Activated CD4-positive, CD25-positive, alpha-beta regulatory T cell (primary cell): ENCODE data around the gene GLRX2.
"Not testable (repeated sequence)": the region's sequence is repeated elsewhere in the genome, so short reads cannot be mapped to it uniquely, and the experiment has no call there.

Source experiments
- DNase-seq, 4 experiments: peaks; one replicate each; lab custom pipeline; 2025; lab: John Stamatoyannopoulos, UW

Gene GLRX2, protein sequence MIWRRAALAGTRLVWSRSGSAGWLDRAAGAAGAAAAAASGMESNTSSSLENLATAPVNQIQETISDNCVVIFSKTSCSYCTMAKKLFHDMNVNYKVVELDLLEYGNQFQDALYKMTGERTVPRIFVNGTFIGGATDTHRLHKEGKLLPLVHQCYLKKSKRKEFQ

DNA sequence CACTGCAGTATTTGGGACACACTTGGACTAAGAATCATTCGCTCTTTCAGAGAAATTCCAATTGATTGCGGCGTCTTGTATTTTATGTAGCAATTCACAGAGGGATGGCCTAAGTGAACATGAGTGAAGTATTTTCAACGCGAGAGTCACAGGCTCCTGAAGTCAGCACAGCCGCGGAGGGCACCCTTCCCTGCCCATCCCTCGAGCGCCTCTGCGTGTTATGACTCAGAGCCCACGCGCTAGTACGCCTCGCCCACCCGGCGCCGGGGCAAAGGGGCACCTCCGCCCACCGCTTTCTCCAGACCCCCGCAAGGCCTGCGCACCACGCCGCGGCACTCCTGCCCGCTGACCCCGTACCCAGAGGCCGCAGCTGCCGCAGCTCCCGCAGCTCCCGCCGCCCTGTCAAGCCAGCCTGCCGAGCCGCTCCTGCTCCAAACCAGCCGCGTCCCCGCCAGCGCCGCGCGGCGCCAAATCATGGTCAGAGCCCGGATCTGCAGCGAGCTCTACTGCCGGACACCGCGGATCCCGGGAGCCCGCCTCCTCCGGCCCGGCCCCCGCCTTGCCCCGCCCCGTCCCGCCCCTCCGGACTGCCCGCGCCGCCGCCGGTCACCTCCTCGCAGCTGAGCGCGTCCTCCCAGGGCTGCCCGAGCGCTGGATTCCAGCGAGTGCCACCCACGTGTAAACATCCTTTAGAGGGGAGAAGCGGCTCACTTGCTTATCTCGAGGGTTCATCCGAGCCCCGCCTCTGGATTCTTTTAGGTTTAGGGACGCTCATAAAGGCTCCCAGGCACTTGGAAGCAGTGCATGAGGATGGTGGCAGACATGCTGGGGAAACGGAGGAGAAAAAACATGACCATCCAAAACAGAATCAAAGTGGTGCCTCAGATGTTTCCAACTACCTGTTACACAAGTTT, at the start of gene GLRX2:
TSS of gene GLRX2 (minus strand) at position 508 of the 914 bp plus-strand sequence. CDS start at position 476, 32 bp downstream.
- DNase-seq: peak; percentile 29 to 39 (median 35)

DNA sequence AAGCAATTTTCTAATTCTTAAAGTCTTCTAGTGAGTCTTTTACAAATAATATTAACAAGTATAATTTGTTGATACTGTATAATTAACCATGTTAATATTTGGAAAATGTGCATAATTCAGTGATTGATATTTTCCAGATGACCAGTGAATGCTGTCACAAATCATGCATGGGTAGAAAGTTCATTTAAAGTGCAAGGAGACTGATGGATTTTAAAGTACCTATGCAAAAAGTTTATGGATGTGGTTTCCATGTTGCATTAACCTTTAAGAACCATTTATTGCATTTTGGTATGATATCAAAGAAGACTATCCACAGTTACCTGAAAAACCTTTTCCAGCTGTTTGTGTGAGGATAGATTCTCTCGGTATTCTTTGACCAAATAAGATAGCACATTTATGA, 39.8 kb upstream of the GLRX2 start:
- DNase-seq: no peak

DNA sequence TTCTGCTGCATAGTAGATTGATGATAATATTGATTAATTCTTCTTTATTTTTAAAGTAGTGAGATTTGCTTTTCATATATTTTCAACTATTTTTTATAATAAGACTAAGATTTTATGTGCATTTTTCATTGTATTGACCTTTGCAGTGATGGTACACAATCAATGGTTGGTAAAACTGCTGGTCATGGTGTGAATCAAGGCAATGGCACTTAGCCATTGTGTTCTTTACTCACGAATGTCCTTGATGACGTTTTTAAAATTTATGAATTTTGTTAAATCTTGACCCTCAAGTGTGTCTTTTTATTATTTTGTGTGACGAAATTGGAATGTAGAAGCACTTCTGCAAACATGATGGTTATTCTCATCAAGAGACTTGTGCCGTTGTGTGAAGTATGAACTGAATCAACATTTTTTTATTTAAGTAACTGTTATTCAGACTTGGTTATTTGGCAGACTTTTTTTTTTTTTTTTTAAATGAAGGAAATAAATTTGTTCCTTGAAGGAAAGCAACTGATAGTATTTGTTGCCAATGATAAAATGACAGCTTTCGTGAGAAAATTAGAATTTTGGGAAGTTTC, 39.2 kb upstream of the GLRX2 start:
- DNase-seq: no peak

DNA sequence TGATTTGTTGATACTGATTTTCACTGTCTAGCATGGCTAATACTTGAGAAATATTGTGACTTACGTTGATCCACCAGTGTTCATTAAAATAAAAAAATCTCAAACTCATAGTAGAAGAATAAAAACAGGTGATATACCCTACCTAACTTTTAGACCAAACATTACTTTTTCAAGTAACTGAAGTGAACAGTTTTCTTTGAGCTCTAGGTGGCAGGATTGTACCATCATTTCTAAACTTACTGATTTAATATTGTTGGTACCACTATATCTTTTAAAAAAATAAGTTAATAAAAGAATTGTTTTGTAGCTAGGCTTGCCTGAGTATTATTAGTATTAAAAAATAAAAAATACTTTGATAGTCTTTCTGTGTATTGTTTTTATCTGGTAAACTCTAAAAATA, 38.1 kb upstream of the GLRX2 start:
- DNase-seq: no peak

DNA sequence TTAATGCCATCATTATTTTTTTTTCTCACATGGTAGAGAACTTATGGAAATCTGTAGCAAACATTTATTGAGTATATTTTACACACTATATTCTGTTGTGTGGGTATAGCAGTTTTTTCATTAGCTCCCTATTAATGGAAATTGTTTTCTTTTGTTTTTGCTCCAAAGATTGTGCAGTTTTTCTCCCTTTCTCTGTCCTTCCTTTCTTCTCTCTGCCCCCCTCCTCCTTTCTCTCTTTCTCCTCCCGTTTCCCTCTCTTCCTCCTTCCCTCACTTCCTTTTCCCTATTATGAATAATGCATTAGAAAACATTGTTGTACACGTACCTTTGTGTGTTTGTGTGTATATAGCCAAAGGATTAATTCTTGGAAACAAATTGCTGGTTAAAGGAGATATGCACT, 37.2 kb upstream of the GLRX2 start:
- DNase-seq: no peak

DNA sequence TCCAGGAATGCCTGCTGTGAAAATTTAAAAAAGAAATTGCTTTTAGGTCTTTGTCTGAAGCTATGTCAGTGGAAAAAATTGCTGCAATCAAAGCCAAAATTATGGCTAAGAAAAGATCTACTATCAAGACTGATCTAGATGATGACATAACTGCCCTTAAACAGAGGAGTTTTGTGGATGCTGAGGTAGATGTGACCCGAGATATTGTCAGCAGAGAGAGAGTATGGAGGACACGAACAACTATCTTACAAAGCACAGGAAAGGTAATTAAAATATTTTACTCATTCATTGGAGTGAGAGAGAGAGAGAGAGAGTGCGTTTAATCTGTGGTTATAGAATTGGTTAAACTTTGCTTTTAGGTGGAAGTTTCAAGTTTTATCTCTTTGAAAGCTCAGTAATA, 36.6 kb upstream of the GLRX2 start:
- DNase-seq: no peak

DNA sequence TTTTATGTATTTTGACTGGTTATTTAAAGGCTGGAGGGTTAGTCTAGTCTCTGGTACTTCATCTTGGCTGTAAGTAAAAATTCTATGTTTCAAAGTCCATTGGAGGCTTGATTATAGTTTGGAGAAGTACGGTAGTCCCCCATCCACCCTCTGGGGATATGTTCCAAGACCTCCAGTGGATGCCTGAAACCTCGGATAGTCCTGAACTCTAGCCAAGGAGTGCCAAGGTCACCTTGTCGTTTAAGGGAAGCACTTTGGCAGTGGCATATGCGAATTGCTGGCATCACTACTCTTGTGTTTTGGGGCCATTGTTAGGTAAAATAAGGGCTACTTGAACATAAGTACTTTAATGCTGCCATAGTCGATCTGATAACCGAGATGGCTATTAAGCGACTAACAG, 35.0 kb upstream of the GLRX2 start:
- DNase-seq: no peak

DNA sequence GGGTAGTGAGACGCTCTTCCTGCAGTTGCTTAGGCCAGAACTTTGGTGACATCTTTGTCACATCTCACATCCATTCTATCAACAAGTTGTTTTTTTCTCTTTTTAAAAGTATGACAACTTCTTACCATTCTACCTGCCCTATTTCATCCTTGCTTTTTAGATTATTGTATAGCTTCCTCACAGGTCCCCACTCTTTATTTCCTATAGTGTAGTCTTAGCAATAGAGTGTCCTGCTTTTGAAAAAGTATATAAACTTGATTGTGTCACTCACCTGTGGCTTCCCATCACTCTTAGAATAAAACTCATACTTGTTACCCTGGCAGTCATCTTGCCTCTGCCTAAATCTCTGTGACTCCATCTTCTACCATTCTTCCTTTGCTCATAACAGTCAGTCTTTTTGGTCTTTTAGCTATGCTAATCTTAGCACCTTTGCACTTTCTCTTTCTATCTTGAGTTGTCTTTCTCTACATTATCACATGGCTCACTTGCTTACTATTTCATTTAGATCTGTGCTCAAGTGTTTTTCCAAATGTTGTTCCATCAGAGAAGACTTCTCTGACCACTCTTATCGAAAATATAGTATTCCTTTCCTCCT, 26.1 kb upstream of the GLRX2 start:
- no peak for DNase-seq

DNA sequence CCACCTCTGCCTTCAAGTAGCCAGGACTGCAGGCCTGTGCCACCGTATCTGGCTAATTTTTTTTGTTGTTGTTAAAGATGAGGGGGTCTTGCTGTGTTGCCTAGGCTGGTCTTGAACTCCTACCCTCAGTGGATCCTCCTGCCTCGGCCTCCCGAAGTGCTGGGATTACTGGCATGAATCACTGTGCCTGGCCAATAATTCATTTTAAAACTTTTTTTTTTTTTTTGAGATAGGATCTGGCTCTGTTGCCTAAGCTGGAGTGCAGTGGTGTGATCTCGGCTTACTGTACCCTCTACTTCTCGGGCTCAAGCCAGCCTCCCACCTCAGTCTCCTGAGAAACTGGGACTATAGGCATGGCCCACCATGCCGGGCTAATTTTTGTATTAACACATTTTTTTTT, 20.2 kb upstream of the GLRX2 start:
- DNase-seq: no peak

DNA sequence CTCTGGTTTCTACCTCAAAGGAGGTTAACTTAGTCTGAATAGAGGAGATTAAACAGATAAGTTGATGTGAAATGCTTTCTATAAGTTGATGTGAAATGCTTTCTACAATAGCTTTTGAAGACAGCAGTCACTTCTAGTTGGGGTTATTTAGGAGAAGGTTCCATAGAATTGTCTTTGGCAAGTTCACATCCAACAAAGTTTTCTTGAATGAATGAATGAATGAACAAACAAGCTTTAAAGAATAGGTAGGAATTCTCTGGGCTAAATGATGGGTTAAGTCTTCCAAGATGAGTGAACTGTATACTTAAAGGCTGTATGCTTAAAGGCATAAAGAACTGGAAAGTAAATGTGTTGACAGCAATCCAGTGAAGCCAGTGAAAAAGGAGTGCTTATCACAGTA, 18.5 kb upstream of the GLRX2 start:
- no peak for DNase-seq

DNA sequence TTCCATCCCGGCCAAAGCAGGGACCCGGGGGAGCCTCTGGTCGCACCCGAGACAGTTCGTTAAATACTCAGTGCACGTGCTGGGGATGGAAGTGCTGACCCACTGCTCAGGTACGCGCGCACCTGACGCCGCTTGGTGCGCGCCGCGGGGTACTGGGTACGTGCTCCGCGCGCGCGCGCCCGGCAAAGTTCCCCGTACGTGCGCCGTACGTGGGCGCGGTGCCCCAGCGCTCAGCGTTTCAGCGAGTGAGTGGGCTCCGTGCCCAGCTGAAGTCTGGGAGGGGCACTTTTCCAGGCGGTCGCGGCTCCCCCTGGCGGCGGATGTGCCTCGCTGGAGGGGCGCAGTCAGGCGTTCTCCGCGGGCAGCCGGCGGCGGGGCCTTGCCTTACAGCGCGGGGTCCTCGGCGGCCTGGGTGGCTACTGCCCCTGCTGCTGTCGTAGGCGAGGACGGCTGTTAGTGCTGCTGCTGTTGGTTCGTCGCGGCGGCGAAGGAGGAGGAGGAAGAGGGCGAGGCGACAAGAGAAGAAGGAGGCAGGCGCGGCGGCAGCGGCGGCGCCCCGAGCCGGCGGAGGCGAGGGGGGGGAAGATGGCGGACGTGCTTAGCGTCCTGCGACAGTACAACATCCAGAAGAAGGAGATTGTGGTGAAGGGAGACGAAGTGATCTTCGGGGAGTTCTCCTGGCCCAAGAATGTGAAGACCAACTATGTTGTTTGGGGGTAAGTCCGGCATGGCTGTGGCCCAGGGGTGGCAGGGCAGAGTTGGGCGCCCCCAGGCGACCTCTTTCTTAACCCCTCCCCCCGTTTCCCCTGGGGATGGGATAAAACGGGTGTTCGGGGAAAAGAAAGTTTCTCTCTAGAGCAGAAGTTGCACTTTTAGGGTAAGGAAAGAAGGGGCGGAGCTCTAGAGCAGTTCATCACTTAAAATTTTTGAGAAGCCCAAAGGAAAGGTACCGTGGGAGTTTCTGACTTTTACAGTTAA, 16.7 kb upstream of the GLRX2 start, which contains the start of gene CDC73:
TSS of gene CDC73 (plus strand) at position 416 of the 978 bp plus-strand sequence. CDS start at position 586, 170 bp downstream.
- DNase-seq: peak; percentile 98 to 99 (median 99)

DNA sequence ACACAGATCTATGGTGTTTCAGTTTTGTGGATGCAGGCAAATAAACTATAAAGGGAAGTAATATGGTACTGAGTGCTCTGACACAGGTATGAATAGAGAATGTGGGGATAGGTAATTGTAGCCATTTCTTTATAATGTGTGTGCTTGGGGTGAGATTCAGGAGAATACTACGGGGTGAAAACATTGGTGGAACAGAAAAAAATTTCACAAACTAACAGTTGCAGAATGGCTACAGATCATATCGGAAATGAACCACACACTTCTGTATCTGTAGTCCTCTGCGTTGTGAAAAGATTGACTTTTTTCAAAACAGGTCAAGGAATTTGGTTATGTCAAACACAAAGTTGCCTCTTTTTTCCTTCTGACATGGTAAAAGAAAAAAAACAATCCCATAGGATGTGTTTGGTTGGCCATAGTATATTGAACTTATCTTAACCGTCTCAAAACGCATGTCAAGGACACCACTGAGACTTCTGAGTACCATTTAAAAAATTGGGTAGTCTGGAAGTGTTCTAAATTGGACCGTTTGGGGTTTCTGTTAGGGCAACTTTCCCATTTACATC, 15.5 kb upstream of the GLRX2 start:
- no peak for DNase-seq

DNA sequence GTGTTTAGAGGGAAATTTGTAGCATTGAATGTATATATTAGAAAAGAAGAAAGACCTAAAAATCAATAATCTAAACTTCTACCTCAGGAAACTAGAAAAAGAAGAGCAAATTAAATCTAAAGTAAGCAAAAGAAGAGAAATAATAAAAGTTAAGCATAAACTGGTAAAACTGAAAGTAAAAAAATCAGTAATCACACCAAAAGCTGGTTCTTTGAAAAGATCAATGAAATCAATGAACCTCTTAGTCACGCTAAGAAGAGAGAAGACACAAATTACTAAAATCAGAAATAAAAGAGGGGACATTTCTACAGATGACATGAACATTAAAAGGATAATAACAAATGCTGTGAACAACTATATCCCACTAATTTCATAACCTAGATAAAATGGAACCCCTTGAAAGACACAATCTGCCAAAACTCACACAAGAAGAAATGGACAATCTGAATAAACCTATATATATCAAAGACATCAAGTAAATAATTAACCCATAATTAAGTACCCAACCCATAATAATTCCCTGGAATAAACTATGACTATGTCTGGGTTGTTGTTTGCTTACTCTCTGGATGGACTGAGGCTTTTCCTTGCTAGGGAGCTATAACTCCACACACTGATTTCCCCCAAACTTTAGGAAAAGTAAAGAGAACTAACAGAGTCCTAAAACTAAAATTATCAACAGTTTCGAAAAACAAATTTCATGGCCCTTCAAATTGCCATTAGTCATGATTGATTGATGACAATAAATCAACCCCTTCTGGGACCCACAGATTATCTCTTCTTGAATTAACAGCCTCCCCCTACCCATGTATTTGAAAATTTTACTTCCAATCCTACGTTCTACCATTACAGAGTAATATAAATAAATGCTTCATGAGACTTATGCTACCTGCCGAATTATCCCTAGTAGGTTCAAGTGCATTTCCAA, 13.9 kb upstream of the GLRX2 start:
- DNase-seq: no peak

DNA sequence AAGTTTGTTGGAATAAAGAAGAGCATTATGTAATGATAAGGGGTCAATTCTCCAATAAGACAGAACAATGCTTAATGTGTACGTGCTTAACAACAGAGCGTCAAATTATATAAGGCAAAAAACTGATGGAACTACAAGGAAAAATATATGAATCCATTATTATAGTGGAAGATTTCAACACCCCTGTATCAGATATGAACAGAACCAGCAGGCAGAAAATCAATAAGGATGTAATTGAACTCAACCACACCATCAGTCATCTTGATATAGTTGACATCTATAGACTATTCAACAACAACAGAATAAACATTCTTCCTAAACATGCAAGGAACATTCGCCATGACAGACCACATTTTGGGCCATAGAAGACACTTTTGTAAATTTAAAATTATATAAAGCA, 13.0 kb upstream of the GLRX2 start:
- DNase-seq: no peak

DNA sequence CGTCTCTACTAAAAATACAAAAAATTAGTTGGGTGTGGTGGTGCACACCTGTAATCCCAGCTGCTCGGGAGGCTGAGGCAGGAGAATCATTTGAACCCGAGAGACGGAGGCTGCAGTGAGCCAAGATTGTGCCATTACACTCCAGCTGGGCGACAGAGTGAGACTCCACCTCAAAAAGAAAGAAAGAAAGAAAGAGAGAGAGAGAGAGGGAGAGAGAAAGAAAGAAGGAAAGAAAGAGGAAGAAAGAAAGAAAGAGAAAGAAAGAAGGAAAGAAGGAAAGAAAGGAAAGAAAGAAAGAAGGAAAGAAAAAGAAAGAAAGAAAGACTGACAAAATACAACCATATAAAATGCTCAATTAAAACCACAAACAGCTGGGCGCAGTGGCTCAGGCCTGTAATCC, 12.0 kb upstream of the GLRX2 start:
- DNase-seq: not testable (repeated sequence)

DNA sequence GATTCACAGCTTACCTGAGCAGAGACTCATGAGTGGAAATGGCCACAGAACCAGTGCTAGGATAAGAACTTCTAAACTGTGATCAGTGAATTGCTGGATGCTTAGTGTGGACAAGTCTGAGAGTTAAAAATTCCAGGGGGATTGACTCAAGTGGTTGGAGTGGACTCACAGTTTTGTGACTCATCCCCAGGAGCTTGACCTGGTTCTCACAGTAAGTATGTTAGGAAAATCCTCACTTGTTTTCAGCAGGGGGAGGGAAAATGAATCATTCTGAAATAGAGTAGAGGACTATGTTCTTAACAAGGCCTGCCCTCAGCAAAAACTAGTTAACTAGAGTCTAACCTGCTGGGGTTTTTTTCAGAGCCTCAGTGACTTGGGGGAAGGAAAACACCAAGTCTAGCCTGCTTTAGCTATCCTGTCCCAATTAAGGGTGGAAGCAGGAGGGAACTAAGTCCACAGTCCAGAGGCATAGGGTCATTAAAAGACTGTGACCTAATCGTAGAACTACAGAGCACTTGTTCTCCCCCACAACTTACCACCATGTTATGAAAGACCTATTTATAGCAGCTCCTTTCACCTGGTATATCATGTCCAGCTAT, 10.5 kb upstream of the GLRX2 start:
- DNase-seq: no peak

DNA sequence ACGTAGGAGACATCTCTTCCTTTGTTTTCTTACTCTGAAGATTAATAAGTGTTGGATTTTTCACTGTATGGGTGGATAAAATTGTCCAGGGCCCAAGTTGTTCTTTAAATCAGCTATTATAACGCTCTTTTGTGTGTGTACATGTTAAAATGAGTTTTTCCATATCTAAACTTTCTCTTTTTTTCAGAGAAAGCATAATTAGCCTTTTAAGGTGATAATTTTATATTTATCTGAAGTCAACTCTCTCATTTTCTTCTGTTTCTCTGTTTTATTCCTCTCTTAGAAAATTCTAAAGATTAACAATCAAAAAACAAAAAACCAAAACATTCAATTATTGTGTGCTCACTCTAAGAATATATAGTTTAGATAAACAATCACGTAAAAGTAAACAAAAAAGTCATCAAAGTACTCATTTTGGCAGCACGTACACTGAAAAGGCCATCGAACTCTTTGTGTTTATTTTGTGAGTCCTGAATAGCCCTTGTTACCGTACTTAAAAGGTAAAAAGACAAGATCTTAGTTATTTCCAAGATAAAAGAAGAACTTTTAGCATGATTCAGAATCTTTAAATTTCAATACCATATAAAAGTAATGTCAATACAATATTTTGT, 9.4 kb upstream of the GLRX2 start:
- no peak for DNase-seq

DNA sequence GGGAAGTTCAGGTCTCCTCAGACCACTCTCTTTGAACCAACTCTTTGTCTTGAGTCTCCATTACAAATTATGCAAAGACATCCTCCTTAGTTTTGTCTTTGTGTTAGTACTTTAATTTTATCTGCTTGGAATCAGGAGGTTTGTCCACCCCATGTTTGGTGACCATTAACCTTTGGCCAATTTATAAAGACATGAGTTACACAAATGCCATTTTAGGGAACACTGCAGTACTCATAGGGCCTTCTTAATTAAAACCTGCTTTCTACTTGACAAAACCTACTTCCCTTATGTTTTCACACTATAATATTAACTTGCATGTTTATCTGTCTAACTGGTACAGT, 8.7 kb upstream of the GLRX2 start:
- DNase-seq: no peak

DNA sequence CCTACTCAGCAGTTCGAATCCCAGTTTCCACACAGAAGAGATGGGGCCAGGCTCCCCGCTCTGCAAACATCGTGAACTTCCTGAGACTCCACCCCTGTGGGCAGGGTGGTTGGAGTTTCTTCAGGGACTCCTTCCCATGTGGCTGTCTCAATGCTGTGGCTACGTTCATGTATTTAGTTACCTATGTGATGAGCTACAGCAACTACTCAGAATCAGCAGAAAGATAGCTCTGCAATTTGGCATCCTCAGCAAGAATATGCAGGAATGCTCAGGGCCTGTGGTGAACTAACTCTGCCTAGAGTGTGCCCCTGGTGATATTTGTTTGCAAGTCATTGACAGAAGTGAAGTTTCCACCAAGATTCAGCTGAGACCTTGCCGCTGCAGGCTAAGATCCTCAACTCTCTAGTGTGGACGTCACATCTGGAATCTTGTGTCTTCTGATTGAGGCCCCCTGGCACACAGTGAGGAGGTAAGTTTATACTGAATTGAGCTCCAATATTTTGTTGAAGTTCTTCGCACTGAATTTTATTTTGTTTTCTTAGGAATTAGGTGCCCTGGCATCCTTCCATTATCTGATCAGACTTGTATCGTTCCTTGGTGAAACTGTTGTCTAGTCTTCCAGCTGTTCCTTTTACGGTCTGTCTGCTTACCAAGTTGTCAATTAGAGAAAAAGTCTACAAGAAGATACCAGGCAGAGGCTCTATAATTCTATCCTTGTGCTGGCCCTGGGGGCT, 8.2 kb upstream of the GLRX2 start:
- no peak for DNase-seq
